HG02943 (cell line): ENCODE results near the gene RTCA.

Experiments used
- ATAC-seq: cut with Tn5 transposase; IDR thresholded peaks from one replicate; pipeline ENCODE4 v1.9.1; 2021; ENCODE audit warnings: mild to moderate bottlenecking, low read depth, moderate library complexity; ENCODE audit not compliant: unreplicated experiment

RTCA gene

GRCh38 chr1:100340494-100340893 lies 74.5 kb downstream of the RTCA start:
- no peak for ATAC-seq

GRCh38 chr1:100342348-100342747 lies 76.3 kb downstream of the RTCA start:
- no peak for ATAC-seq
